Measurements from ENCODE around the gene JKAMP.
"Not testable (repeated sequence)": the region's sequence is repeated elsewhere in the genome, so short reads cannot be mapped to it uniquely, and the experiment has no call there.

Gene JKAMP, protein sequence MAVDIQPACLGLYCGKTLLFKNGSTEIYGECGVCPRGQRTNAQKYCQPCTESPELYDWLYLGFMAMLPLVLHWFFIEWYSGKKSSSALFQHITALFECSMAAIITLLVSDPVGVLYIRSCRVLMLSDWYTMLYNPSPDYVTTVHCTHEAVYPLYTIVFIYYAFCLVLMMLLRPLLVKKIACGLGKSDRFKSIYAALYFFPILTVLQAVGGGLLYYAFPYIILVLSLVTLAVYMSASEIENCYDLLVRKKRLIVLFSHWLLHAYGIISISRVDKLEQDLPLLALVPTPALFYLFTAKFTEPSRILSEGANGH

GRCh38 chr14:59483819-59484638 is at the start of gene JKAMP, which contains the start of gene L3HYPDH:
JKAMP (plus strand) TSS chr14:59484517; CDS start chr14:59484590, 73 bp downstream.
L3HYPDH (minus strand) TSS chr14:59484408; CDS start chr14:59484316, 92 bp downstream.
- Histone ChIP-seq H3K4me3 (ENCODE audit: low read depth, low read length) (peak within 1 kb of the TSS; percentile 90), H3K27ac (peak within 1 kb of the TSS; percentile 93), H3K36me3 (replicated peaks) (peaks cover 4% of the 10 kb centered on the region), H3K27me3 (replicated peaks) (no peaks in the 10 kb centered on the region)
- TF ChIP-seq, protein P1, sequence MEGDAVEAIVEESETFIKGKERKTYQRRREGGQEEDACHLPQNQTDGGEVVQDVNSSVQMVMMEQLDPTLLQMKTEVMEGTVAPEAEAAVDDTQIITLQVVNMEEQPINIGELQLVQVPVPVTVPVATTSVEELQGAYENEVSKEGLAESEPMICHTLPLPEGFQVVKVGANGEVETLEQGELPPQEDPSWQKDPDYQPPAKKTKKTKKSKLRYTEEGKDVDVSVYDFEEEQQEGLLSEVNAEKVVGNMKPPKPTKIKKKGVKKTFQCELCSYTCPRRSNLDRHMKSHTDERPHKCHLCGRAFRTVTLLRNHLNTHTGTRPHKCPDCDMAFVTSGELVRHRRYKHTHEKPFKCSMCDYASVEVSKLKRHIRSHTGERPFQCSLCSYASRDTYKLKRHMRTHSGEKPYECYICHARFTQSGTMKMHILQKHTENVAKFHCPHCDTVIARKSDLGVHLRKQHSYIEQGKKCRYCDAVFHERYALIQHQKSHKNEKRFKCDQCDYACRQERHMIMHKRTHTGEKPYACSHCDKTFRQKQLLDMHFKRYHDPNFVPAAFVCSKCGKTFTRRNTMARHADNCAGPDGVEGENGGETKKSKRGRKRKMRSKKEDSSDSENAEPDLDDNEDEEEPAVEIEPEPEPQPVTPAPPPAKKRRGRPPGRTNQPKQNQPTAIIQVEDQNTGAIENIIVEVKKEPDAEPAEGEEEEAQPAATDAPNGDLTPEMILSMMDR (IDR thresholded peaks at IDR 0.05; ENCODE audit: low read depth, low read length, missing control alignments), result peak; percentile 57
- in situ Hi-C loops (cut with HindIII; ENCODE audit: low pct_ligation_motif_present, low sequenced_read_pairs), result no loop called here
- DNase-seq, result peak; percentile 94

DNA sequence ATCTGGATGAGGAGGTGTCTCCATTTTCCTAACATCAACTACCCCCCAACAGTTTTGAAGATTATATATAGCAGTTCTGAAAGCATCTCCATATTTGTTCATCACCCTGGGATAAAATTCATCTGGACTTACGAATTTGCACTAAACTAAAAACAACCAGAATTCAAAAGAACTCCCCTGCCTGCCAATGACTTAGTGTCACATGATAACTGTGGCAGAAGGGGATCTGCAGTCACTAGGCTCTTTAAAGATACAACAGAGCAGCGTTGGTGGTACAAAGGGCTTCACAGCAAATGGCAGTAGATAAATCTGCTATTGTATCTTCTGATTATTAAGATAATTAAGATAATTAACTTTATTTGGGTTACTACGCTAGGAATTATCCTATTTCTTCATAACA is 49.2 kb upstream of the JKAMP start:
- no peak for DNase-seq
- TF ChIP-seq, protein P1 (IDR thresholded peaks at IDR 0.05; ENCODE audit: low read depth, low read length, missing control alignments), result no peak
- H3K4me3 ChIP-seq (ENCODE audit: low read depth, low read length), result no peak overlapping the region
- in situ Hi-C loops (cut with HindIII; ENCODE audit: low pct_ligation_motif_present, low sequenced_read_pairs), result no loop called here
- no peaks in the 10 kb centered on the region for H3K36me3 ChIP-seq (replicated peaks)
- no peaks in the 10 kb centered on the region for H3K27me3 ChIP-seq (replicated peaks)
- H3K27ac ChIP-seq, result no peak overlapping the region

- TF ChIP-seq, protein P1 (IDR thresholded peaks at IDR 0.05; ENCODE audit: low read depth, low read length, missing control alignments), result no peak
- Histone ChIP-seq H3K36me3 (replicated peaks) (no peaks in the 10 kb centered on the region), H3K27ac (no peak overlapping the region), H3K4me3 (ENCODE audit: low read depth, low read length) (no peak overlapping the region), H3K27me3 (replicated peaks) (no peaks in the 10 kb centered on the region)
- no peak for DNase-seq
- in situ Hi-C loops (cut with HindIII; ENCODE audit: low pct_ligation_motif_present, low sequenced_read_pairs), result no loop called here
Observed at GRCh38 chr14:59435987-59436386, 48.3 kb upstream of the JKAMP start.

- in situ Hi-C loops (cut with HindIII; ENCODE audit: low pct_ligation_motif_present, low sequenced_read_pairs), result no loop called here
- H3K4me3 ChIP-seq (ENCODE audit: low read depth, low read length), result no peak overlapping the region
- no peaks in the 10 kb centered on the region for H3K36me3 ChIP-seq (replicated peaks)
- peak; percentile 79 for DNase-seq
- H3K27ac ChIP-seq, result peak overlapping the region; percentile 57
- no peaks in the 10 kb centered on the region for H3K27me3 ChIP-seq (replicated peaks)
- TF ChIP-seq, protein P1 (IDR thresholded peaks at IDR 0.05; ENCODE audit: low read depth, low read length, missing control alignments), result no peak
Observed at GRCh38 chr14:59438195-59438647, 46.1 kb upstream of the JKAMP start.

DNA sequence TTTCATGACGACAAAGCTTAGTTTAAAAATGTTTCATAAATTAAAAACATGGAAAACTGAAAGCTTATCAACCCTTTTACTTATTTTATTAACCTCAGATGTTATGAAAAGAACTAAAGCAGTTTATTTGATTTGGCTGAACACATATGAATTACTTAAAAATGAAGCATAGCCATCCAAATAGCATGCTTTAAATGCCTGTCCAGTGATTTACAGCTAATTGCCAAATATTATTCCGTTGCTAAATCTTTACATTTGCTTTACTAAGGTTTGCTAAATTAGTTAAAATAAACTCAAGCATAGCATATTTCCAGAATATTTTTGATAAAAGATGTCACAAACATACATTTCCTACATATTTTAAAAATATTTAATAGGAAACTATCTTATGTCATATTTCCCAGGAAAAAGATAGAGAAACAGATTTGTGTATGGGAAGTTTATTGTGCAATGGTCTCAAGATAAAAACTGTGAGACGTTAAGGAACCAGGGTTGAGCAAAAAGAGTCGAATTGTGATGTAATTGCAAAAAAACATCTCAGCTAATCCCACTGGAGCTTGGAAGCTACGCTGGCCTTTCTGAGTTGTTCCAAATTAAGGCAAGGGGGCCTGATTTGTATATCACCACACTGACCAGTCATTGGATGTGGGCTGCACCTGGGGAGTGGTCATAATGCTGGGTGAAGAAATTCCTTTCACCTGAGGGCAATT is 44.9 kb upstream of the JKAMP start:
- no peak for DNase-seq
- in situ Hi-C loops (cut with HindIII; ENCODE audit: low pct_ligation_motif_present, low sequenced_read_pairs), result no loop called here
- Histone ChIP-seq H3K27ac (peak overlapping the region; percentile 57), H3K36me3 (replicated peaks) (no peaks in the 10 kb centered on the region), H3K27me3 (replicated peaks) (no peaks in the 10 kb centered on the region), H3K4me3 (ENCODE audit: low read depth, low read length) (no peak overlapping the region)
- TF ChIP-seq, protein P1 (IDR thresholded peaks at IDR 0.05; ENCODE audit: low read depth, low read length, missing control alignments), result no peak

DNA sequence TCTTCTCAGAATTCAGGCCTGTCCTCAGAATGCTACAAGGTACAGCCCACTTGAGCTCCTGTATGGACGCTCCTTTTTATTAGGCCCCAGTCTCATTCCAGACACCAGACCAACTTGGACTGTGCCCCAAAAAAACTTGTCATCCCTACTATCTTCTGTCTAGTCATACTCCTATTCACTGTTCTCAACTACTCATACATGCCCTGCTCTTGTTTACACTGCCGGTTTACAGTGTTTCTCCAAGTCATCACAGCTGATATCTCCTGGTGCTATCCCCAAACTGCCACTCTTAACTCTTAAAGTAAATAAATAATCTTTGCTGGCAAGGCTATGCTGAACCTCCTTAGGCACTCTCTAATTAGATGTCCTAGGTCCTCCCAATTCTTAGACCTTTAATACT is 35.6 kb upstream of the JKAMP start:
- H3K27me3 ChIP-seq (replicated peaks); DNase-seq; H3K4me3 ChIP-seq (ENCODE audit: low read depth, low read length); in situ Hi-C loops (cut with HindIII; ENCODE audit: low pct_ligation_motif_present, low sequenced_read_pairs); H3K27ac ChIP-seq; H3K36me3 ChIP-seq (replicated peaks): not testable (repeated sequence)

All from brain microvascular endothelial cell (primary cell).